Keratinocyte (primary cell): ENCODE measurements around the gene HEG1. TPM values are rescaled to one million over a fixed set of nuclear protein-coding genes. Genes with fewer than 3 reads are reported as not detected.

Experiments used
- DNase-seq: peaks from one replicate; pipeline ENCODE4 v3.0.0-alpha.2; 2011; ENCODE audit warnings: low read depth, missing footprints, low spot score
- FAIRE-seq: peaks from 2 replicates; lab custom pipeline; 2011; peaks lifted over from hg19 to GRCh38; lab: Jason Lieb, UNC
- H2AFZ ChIP-seq: 2 replicates; pipeline ENCODE4 v1.6.0; 2012; ENCODE audit warnings: low read length, control low read depth, inconsistent platforms; ENCODE audit not compliant: control insufficient read depth
- H3K27ac ChIP-seq: 2 replicates; pipeline ENCODE4 v1.5.1; 2011; ENCODE audit warnings: low read length; ENCODE audit not compliant: control insufficient read depth, insufficient read depth
- H3K27me3 ChIP-seq: 3 replicates; pipeline ENCODE4 v1.6.0; 2011; ENCODE audit warnings: low read length; ENCODE audit not compliant: control insufficient read depth, insufficient read depth; ENCODE audit errors: extremely low read depth
- H3K36me3 ChIP-seq, 2 experiments: 2 replicates in 1 of 2; 3 replicates in 1 of 2; pipeline ENCODE4 v1.5.1; 2011; ENCODE audit warnings: low read length in 2 of 2, mild to moderate bottlenecking in 1 of 2; ENCODE audit not compliant: control insufficient read depth in 2 of 2, insufficient read depth in 2 of 2; ENCODE audit errors: extremely low read depth in 1 of 2
- H3K4me1 ChIP-seq: 3 replicates; pipeline ENCODE4 v1.5.1; 2011; ENCODE audit warnings: low read length; ENCODE audit not compliant: control insufficient read depth, insufficient read depth; ENCODE audit errors: extremely low read depth
- H3K4me2 ChIP-seq: 3 replicates; pipeline ENCODE4 v1.6.0; 2011; ENCODE audit warnings: low read depth, low read length; ENCODE audit not compliant: control insufficient read depth, insufficient read depth; ENCODE audit errors: extremely low read depth
- H3K4me3 ChIP-seq, 3 experiments: fragments of 200-600 bp in 1 of 3; sonication (generic) in 1 of 3; 2 replicates in 2 of 3; 3 replicates in 1 of 3; pipeline ENCODE4 v1.5.1; 2011 to 2016; ENCODE audit warnings: low read length in 3 of 3, mild to moderate bottlenecking in 3 of 3, control low read depth in 2 of 3, inconsistent platforms in 1 of 3, low read depth in 1 of 3, mixed read lengths in 1 of 3, mixed run types in 1 of 3, moderate library complexity in 1 of 3; ENCODE audit not compliant: control insufficient read depth in 2 of 3, insufficient read depth in 2 of 3; ENCODE audit errors: extremely low read depth in 1 of 3
- H3K79me2 ChIP-seq: 2 replicates; pipeline ENCODE4 v1.6.0; 2012; ENCODE audit warnings: low read length; ENCODE audit not compliant: control insufficient read depth, insufficient read depth
- H3K9ac ChIP-seq: 3 replicates; pipeline ENCODE4 v1.6.0; 2011; ENCODE audit warnings: low read length; ENCODE audit not compliant: control insufficient read depth, insufficient read depth; ENCODE audit errors: extremely low read depth
- H3K9me1 ChIP-seq: 3 replicates; pipeline ENCODE4 v1.6.0; 2011; ENCODE audit warnings: low read length; ENCODE audit not compliant: control insufficient read depth, insufficient read depth; ENCODE audit errors: extremely low read depth
- H3K9me3 ChIP-seq: 2 replicates; pipeline ENCODE4 v1.5.1; 2012; ENCODE audit warnings: low read depth, low read length; ENCODE audit not compliant: control insufficient read depth
- H4K20me1 ChIP-seq: 3 replicates; pipeline ENCODE4 v1.6.0; 2011; ENCODE audit warnings: low read length; ENCODE audit not compliant: control insufficient read depth, insufficient read depth; ENCODE audit errors: extremely low read depth
- CTCF ChIP-seq, 3 experiments: IDR thresholded peaks in 1 of 3; conservative IDR thresholded peaks in 1 of 3; optimal IDR thresholded peaks in 1 of 3; 2 replicates in 2 of 3; 3 replicates in 1 of 3; pipeline versions ENCODE3 to v1.5.1; 2011; ENCODE audit warnings: low read length in 3 of 3, mild to moderate bottlenecking in 3 of 3, moderate library complexity in 2 of 3, control low read depth in 1 of 3, inconsistent platforms in 1 of 3; ENCODE audit not compliant: insufficient read depth in 2 of 3; ENCODE audit errors: extremely low read depth in 1 of 3
- EZH2 ChIP-seq: IDR thresholded peaks from one replicate; pipeline ENCODE4 v1.6.1; 2012; ENCODE audit warnings: inconsistent platforms, mild to moderate bottlenecking, low read length, moderate library complexity
- dilution Hi-C: fragments of 300-500 bp; cut with MboI; formaldehyde crosslinking; loops from one replicate; pipeline ENCODE4 v1.7.0; 2020; ENCODE audit warnings: low sequenced_read_pairs; ENCODE audit not compliant: extremely low pct_ligation_motif_present
- polyA plus RNA-seq, 5 experiments: library from polyadenylated mRNA; depleted of rRNA in 3 of 5; stranded (reverse) in 3 of 5; stranded (forward) in 1 of 5; unstranded in 1 of 5; fragments of >200 nt; gene quantifications; 1 replicate in 1 of 5; 2 replicates in 3 of 5; 3 replicates in 1 of 5; pipeline versions ENCODE4 v1.2.1 to v1.2.3, GENCODE V29; 2011 to 2012; ENCODE audit warnings: missing spikeins in 2 of 5, low read depth in 1 of 5, low replicate concordance in 1 of 5

Gene HEG1
- polyA plus RNA-seq, 1 donor (not counting 4 experiments of a cell fraction or from before 2014, with no cell fraction given) = 12.7 TPM

- Histone ChIP-seq H4K20me1 (no peaks in the 10 kb centered on the region), H3K4me1 (no peaks in the 10 kb centered on the region), H3K27ac (no peak overlapping the region), H2AFZ (no peak overlapping the region), H3K4me3 (no peak overlapping the region), H3K27me3 (no peaks in the 10 kb centered on the region), H3K36me3 (peaks cover 22 to 26% of the 10 kb centered on the region in 2 experiments), H3K4me2 (no peak overlapping the region), H3K9ac (no peak overlapping the region), H3K9me1 (no peaks in the 10 kb centered on the region), H3K79me2 (no peaks in the 10 kb centered on the region), H3K9me3 (no peaks in the 10 kb centered on the region)
- FAIRE-seq (no peak), DNase-seq (no peak)
- dilution Hi-C loops = no loop called here
- no peak for TF ChIP-seq EZH2
- TF ChIP-seq CTCF (optimal IDR thresholded peaks at IDR 0.05 in 1 of 3, IDR thresholded peaks at IDR 0.05 in 1 of 3, conservative IDR thresholded peaks at IDR 0.05 in 1 of 3; ENCODE audit: extremely low read depth in 1 of 3, insufficient read depth in 2 of 3, low read length in 3 of 3) = no peak
Observed at GRCh38 chr3:125011941-125012340, 43.9 kb downstream of the HEG1 start.

- no peaks in the 10 kb centered on the region for H3K27me3 ChIP-seq
- no peak overlapping the region for H3K4me3 ChIP-seq
- H3K27ac ChIP-seq = no peak overlapping the region
- no peaks in the 10 kb centered on the region for H3K9me3 ChIP-seq
- H3K4me1 ChIP-seq = no peaks in the 10 kb centered on the region
- H3K9ac ChIP-seq = no peak overlapping the region
- no peaks in the 10 kb centered on the region for H3K79me2 ChIP-seq
- H3K4me2 ChIP-seq = no peak overlapping the region
- FAIRE-seq (no peak), DNase-seq (no peak)
- peaks cover 26 to 32% of the 10 kb centered on the region in 2 experiments for H3K36me3 ChIP-seq
- no peak overlapping the region for H2AFZ ChIP-seq
- dilution Hi-C loops = no loop called here
- H4K20me1 ChIP-seq = no peaks in the 10 kb centered on the region
- TF ChIP-seq EZH2 (no peak), CTCF (optimal IDR thresholded peaks at IDR 0.05 in 1 of 3, IDR thresholded peaks at IDR 0.05 in 1 of 3, conservative IDR thresholded peaks at IDR 0.05 in 1 of 3; ENCODE audit: extremely low read depth in 1 of 3, insufficient read depth in 2 of 3, low read length in 3 of 3) (no peak)
- no peaks in the 10 kb centered on the region for H3K9me1 ChIP-seq
Observed at GRCh38 chr3:125010393-125010792, 45.4 kb downstream of the HEG1 start.
